Smooth muscle cell (in vitro differentiated cells): ENCODE data around the gene HINT3. TPM values are rescaled to one million over a fixed set of nuclear protein-coding genes. Genes with fewer than 3 reads are reported as not detected.

Experiments
- DNase-seq: peaks from one replicate; lab custom pipeline; 2025; ENCODE audit not compliant: unreplicated experiment; lab: John Stamatoyannopoulos, UW
- H2AFZ ChIP-seq: fragments of 200-600 bp; sonication (generic); 2 replicates; pipeline ENCODE4 v1.6.0; 2016; ENCODE audit warnings: antibody characterized with exemption, low read depth, mild to moderate bottlenecking
- H3F3A ChIP-seq: fragments of 200-600 bp; sonication (generic); 2 replicates; pipeline ENCODE4 v1.6.0; 2017; ENCODE audit warnings: antibody characterized with exemption, low read depth
- H3K27ac ChIP-seq: fragments of 200-600 bp; sonication (generic); 2 replicates; pipeline ENCODE4 v1.5.1; 2016; ENCODE audit warnings: low read depth, mild to moderate bottlenecking
- H3K27me3 ChIP-seq: fragments of 200-600 bp; sonication (generic); 2 replicates; pipeline ENCODE4 v1.6.1; 2016; ENCODE audit warnings: low read depth, mild to moderate bottlenecking
- H3K36me3 ChIP-seq: fragments of 200-600 bp; sonication (generic); 2 replicates; pipeline ENCODE4 v1.5.1; 2016; ENCODE audit warnings: low read depth
- H3K4me1 ChIP-seq: fragments of 200-600 bp; sonication (generic); 2 replicates; pipeline ENCODE4 v1.5.1; 2016; ENCODE audit warnings: low read depth
- H3K4me2 ChIP-seq: fragments of 200-600 bp; sonication (generic); 2 replicates; pipeline ENCODE4 v1.6.0; 2016; ENCODE audit warnings: mild to moderate bottlenecking
- H3K4me3 ChIP-seq: fragments of 200-600 bp; sonication (generic); 2 replicates; pipeline ENCODE4 v1.5.1; 2016; ENCODE audit warnings: mild to moderate bottlenecking
- H3K79me2 ChIP-seq: fragments of 200-600 bp; sonication (generic); 2 replicates; pipeline ENCODE4 v1.6.0; 2016; ENCODE audit warnings: low read depth, mild to moderate bottlenecking
- H3K9ac ChIP-seq: fragments of 200-600 bp; sonication (generic); 2 replicates; pipeline ENCODE4 v1.6.0; 2016; ENCODE audit warnings: low read depth
- H3K9me3 ChIP-seq: fragments of 200-600 bp; sonication (generic); replicated peaks from 2 replicates; pipeline ENCODE4 v1.5.1; 2016; ENCODE audit warnings: low read depth
- H4K20me1 ChIP-seq: fragments of 200-600 bp; sonication (generic); 2 replicates; pipeline ENCODE4 v1.6.0; 2016; ENCODE audit warnings: low read depth
- CTCF ChIP-seq: fragments of 200-600 bp; sonication (generic); IDR thresholded peaks from 2 replicates; pipeline ENCODE4 v1.5.1; 2017; ENCODE audit warnings: borderline replicate concordance, mild to moderate bottlenecking, antibody characterized with exemption; ENCODE audit not compliant: insufficient read depth, poor library complexity, severe bottlenecking
- WGBS: methylation state at CpG from one replicate; pipeline ENCODE4 v1.1.7; 2016; ENCODE audit warnings: low lambda C conversion rate; 5-methylcytosine and 5-hydroxymethylcytosine counted together
- polyA plus RNA-seq: library from polyadenylated mRNA; unstranded; fragments of >200 nt; fragmentation: Nextera tagmentation; extraction: Ambion mirVana; gene quantifications from 2 replicates; pipeline ENCODE4 v1.2.1, GENCODE V29; 2016
- total RNA-seq: library from RNA; depleted of rRNA; stranded (reverse); fragments of >200 nt; gene quantifications from 2 replicates; pipeline ENCODE4 v1.2.3, GENCODE V29; 2014

The HINT3 gene
- total and polyA plus RNA-seq, 2 experiments from 2014 or later, result 6.8 to 13.1 TPM

GRCh38 chr6:125923366-125923877, 33.1 kb upstream of the HINT3 start:
- Histone ChIP-seq H3K9ac (no peak overlapping the region), H4K20me1 (no peaks in the 10 kb centered on the region), H3K79me2 (peaks cover 14% of the 10 kb centered on the region), H3K36me3 (peaks cover 17% of the 10 kb centered on the region), H3K4me2 (peak overlapping the region; percentile 10), H3F3A (no peaks in the 10 kb centered on the region), H3K4me1 (peaks cover 12% of the 10 kb centered on the region), H3K4me3 (no peak overlapping the region), H2AFZ (no peak overlapping the region), H3K27ac (peak overlapping the region; percentile 3), H3K9me3 (no peaks in the 10 kb centered on the region), H3K27me3 (no peaks in the 10 kb centered on the region)
- no peak for TF ChIP-seq CTCF
- WGBS, result 71% methylated on average over 4 of the region's 4 CpGs
- no peak for DNase-seq

GRCh38 chr6:125924169-125924568, 32.4 kb upstream of the HINT3 start:
- H3F3A ChIP-seq, result no peaks in the 10 kb centered on the region
- DNase-seq, result no peak
- H3K27me3 ChIP-seq, result no peaks in the 10 kb centered on the region
- H3K36me3 ChIP-seq, result peaks cover 17% of the 10 kb centered on the region
- no peak for TF ChIP-seq CTCF
- peaks cover 14% of the 10 kb centered on the region for H3K79me2 ChIP-seq
- H2AFZ ChIP-seq, result no peak overlapping the region
- H3K9me3 ChIP-seq, result no peaks in the 10 kb centered on the region
- no peak overlapping the region for H3K4me3 ChIP-seq
- no peak overlapping the region for H3K27ac ChIP-seq
- 53% methylated on average over 2 of the region's 2 CpGs for WGBS
- peaks cover 6% of the 10 kb centered on the region for H3K4me1 ChIP-seq
- H3K4me2 ChIP-seq, result no peak overlapping the region
- no peaks in the 10 kb centered on the region for H4K20me1 ChIP-seq
- H3K9ac ChIP-seq, result no peak overlapping the region

- Histone ChIP-seq H3K79me2 (peaks cover 14% of the 10 kb centered on the region), H3K36me3 (peaks cover 17% of the 10 kb centered on the region), H2AFZ (no peak overlapping the region), H3K27ac (no peak overlapping the region), H3K4me1 (no peaks in the 10 kb centered on the region), H3K9me3 (no peaks in the 10 kb centered on the region), H3K9ac (no peak overlapping the region), H4K20me1 (no peaks in the 10 kb centered on the region), H3F3A (no peaks in the 10 kb centered on the region), H3K4me2 (no peak overlapping the region), H3K27me3 (no peaks in the 10 kb centered on the region), H3K4me3 (no peak overlapping the region)
- WGBS, result 93% methylated on average over 2 of the region's 2 CpGs
- no peak for DNase-seq
- TF ChIP-seq CTCF, result no peak
Measured at GRCh38 chr6:125924697-125925358, 31.7 kb upstream of the HINT3 start.

DNA sequence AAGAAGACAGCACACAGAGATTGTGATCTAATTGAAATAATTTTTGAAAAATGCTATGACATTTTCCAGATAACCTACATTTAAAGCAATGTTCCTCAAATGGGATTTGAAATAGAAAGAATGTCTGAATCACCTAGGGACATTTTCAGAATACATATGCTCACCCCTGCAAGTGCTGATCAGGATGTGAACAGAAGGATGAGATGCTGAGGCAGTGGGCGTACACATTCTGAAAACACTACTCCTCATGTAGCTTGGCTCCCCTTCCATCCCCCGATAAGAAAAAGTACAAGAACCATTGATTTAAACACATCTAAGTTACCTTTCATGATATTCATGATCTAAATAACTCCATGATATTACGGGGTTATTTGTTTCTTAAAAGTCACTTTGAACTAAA, 29.9 kb upstream of the HINT3 start:
- H3K36me3 ChIP-seq, result peaks cover 17% of the 10 kb centered on the region
- no peaks in the 10 kb centered on the region for H3K4me1 ChIP-seq
- H3K9me3 ChIP-seq, result no peaks in the 10 kb centered on the region
- H3K27me3 ChIP-seq, result no peaks in the 10 kb centered on the region
- no peaks in the 10 kb centered on the region for H4K20me1 ChIP-seq
- no peak overlapping the region for H3K4me3 ChIP-seq
- H3F3A ChIP-seq, result no peaks in the 10 kb centered on the region
- H2AFZ ChIP-seq, result no peak overlapping the region
- H3K79me2 ChIP-seq, result no peaks in the 10 kb centered on the region
- H3K27ac ChIP-seq, result no peak overlapping the region
- 95% methylated on average over 3 of the region's 3 CpGs for WGBS
- no peak for DNase-seq
- no peak overlapping the region for H3K9ac ChIP-seq
- no peak for TF ChIP-seq CTCF
- no peak overlapping the region for H3K4me2 ChIP-seq
